Hepatocyte (in vitro differentiated cells): ENCODE data around the gene FAM20C.

ENCODE experiments used
- CTCF ChIP-seq: fragments of 200-600 bp; sonication (generic); IDR thresholded peaks from 2 replicates; pipeline ENCODE4 v1.5.1; 2016; ENCODE audit warnings: antibody characterized with exemption, mild to moderate bottlenecking; ENCODE audit not compliant: poor library complexity
- EZH2 ChIP-seq: fragments of 200-600 bp; sonication (generic); IDR thresholded peaks from 2 replicates; pipeline ENCODE4 v1.6.1; 2016; ENCODE audit warnings: antibody characterized with exemption, mild to moderate bottlenecking, borderline replicate concordance

- TF ChIP-seq CTCF = no peak
- TF ChIP-seq EZH2 = no peak
Measured at GRCh38 chr7:186516-187113, 5.8 kb upstream of the FAM20C start.
